HFFc6 (cell line): ENCODE results near the gene CDH23. TPM values are rescaled to one million over a fixed set of nuclear protein-coding genes. Genes with fewer than 3 reads are reported as not detected.

Experiments
- DNase-seq: peaks from one replicate; pipeline ENCODE4 v3.0.0-alpha.2; 2018
- H3K27ac Mint-ChIP-seq: 2 replicates; pipeline ENCODE4 v1.8.0; 2020; ENCODE audit warnings: mild to moderate bottlenecking, mixed read lengths
- H3K27me3 Mint-ChIP-seq: 2 replicates; pipeline ENCODE4 v1.8.0; 2021; ENCODE audit warnings: mild to moderate bottlenecking, moderate library complexity, mixed read lengths; ENCODE audit not compliant: insufficient read depth
- H3K36me3 Mint-ChIP-seq: 2 replicates; pipeline ENCODE4 v1.8.0; 2021; ENCODE audit warnings: low read depth, mixed read lengths
- H3K4me1 Mint-ChIP-seq: 2 replicates; pipeline ENCODE4 v1.8.0; 2020; ENCODE audit warnings: low read depth, mixed read lengths
- H3K4me3 Mint-ChIP-seq: 2 replicates; pipeline ENCODE4 v1.8.0; 2020; ENCODE audit warnings: mild to moderate bottlenecking, moderate library complexity, mixed read lengths
- H3K9me3 Mint-ChIP-seq: 2 replicates; pipeline ENCODE4 v1.8.0; 2020; ENCODE audit warnings: mild to moderate bottlenecking, mixed read lengths
- total RNA-seq, 6 experiments: library from RNA; stranded (reverse); fragmentation: NEBNext Ultra II Directional; extraction: Animal tissue kit (Norgen Biotek cat#: 25700); gene quantifications; 2 replicates in 1 of 6; 3 replicates in 5 of 6; pipeline ENCODE4 v1.2.3, GENCODE V29; 2021
- TF ChIP-seq, protein P1 (sequence below): fragments of 200-600 bp; sonication (generic); IDR thresholded peaks from 2 replicates; pipeline ENCODE4 v1.5.0; 2021; ENCODE audit warnings: antibody characterized with exemption, mild to moderate bottlenecking

Gene CDH23
- total RNA-seq, 6 experiments from 2014 or later: 0.02 to 0.11 (median 0.04) TPM; not detected in 2

DNA sequence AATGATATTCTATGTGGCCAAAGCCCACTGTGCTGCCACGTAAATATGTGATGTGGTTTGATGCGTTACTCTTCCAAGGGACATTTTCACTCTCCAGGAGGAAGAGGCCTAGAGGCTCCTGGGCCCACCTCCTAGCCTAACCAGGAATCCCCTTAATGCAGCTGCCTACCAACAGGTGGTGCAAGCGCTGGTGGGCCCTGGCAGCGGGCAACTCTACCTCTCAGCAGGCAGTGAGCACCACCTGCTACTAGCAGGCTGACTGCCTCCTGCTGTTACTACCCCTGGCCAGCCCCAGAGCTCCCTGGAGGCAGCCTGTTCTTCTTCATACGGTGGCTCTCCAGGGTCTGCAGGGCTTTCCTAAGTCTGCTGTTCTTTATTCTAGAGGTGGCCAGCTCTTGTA lies 62.8 kb downstream of the CDH23 start:
- no peak for DNase-seq
- no peak overlapping the region for H3K4me3 Mint-ChIP-seq
- peaks cover 37% of the 10 kb centered on the region for H3K27me3 Mint-ChIP-seq
- H3K4me1 Mint-ChIP-seq: no peaks in the 10 kb centered on the region
- no peak overlapping the region for H3K27ac Mint-ChIP-seq
- H3K9me3 Mint-ChIP-seq: no peaks in the 10 kb centered on the region
- no peaks in the 10 kb centered on the region for H3K36me3 Mint-ChIP-seq
- TF ChIP-seq, protein P1, sequence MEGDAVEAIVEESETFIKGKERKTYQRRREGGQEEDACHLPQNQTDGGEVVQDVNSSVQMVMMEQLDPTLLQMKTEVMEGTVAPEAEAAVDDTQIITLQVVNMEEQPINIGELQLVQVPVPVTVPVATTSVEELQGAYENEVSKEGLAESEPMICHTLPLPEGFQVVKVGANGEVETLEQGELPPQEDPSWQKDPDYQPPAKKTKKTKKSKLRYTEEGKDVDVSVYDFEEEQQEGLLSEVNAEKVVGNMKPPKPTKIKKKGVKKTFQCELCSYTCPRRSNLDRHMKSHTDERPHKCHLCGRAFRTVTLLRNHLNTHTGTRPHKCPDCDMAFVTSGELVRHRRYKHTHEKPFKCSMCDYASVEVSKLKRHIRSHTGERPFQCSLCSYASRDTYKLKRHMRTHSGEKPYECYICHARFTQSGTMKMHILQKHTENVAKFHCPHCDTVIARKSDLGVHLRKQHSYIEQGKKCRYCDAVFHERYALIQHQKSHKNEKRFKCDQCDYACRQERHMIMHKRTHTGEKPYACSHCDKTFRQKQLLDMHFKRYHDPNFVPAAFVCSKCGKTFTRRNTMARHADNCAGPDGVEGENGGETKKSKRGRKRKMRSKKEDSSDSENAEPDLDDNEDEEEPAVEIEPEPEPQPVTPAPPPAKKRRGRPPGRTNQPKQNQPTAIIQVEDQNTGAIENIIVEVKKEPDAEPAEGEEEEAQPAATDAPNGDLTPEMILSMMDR: no peak

DNA sequence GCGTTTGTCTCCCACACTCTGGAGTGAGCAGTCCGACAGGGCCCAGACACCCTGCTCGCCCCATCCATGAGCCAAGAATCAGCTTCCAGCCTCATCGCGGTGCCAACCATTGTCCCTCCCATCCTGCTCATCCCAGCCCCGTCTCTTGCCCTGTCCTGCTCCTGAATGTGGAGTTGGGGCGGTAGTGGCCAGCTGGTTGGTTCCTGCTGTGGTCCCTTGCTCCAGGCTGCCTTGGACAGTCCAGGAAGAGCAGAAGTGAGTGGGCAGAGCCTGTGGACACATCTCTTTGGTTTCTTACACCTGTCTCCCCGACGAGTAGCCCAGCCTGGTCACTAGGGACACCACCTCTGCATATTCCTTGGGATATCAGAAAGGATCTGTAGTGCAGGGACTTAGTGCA lies 63.9 kb downstream of the CDH23 start:
- TF ChIP-seq, protein P1: no peak
- no peaks in the 10 kb centered on the region for H3K9me3 Mint-ChIP-seq
- no peaks in the 10 kb centered on the region for H3K36me3 Mint-ChIP-seq
- no peaks in the 10 kb centered on the region for H3K4me1 Mint-ChIP-seq
- H3K4me3 Mint-ChIP-seq: no peak overlapping the region
- peaks cover 37% of the 10 kb centered on the region for H3K27me3 Mint-ChIP-seq
- H3K27ac Mint-ChIP-seq: no peak overlapping the region
- no peak for DNase-seq

DNA sequence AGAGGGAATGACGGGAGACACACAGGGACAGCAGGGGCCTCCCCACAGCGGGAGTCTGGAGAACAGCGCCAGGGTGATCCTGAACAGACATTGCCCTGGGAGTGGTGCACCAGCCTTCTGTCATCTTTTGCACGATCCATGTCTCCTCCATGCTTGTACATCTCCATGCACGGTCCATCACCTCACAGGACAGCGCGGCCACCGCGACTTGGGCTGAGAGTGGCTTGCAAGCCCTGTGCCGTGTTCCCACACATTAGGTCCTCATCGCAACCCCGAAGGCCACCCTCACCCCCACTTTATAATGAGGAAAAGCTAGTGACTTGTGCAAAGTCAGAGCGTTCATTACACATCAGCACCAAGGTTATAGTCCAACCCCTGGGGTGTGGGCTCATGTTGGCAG lies 64.7 kb downstream of the CDH23 start:
- TF ChIP-seq, protein P1: no peak
- no peak overlapping the region for H3K27ac Mint-ChIP-seq

DNA sequence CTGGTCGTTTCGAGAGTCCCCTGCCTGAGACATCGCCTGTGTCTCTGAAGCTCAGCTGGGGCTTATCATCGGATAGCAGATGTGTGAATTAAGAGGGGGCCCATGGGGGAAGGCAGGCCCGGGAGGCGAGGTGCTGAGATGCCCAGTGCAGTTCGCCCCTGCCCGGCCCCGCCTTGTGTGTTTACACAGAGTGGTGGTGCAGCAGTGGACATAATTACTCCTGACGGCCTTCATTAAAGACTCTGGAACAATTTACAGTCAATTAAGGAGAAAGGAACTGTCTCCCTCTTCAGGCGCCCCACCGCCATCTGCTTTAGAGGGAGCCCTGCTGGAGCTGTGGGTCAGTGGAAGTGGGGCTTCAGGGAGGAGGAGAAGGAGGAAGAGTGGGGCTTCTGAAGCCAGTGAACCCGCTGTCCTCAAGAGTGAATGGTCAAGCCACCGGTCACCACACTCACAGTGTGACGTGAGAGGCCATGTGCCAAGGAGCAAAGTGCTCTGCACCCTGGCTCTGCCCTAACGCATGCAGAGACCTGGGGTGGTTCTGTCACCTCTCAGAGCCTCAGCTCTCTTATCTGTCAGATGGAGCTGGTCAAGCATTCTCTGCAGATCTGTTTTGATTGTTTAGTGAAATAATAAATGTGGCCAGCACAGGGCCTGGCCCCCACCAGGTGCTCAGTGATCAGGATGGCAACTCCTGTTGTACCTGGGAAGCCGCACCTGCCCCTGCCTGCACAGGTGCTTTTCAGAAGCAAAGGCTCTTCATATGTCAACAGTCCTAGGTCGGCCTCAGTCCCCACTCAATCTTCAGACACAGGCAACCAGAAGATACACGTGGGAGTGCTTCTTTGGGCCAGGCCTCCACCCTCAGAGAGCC lies 65.6 kb downstream of the CDH23 start:
- Mint-ChIP-seq H3K36me3 (no peaks in the 10 kb centered on the region), H3K4me3 (no peak overlapping the region), H3K9me3 (no peaks in the 10 kb centered on the region), H3K4me1 (no peaks in the 10 kb centered on the region), H3K27ac (no peak overlapping the region), H3K27me3 (peaks cover 36% of the 10 kb centered on the region)
- no peak for DNase-seq
- TF ChIP-seq, protein P1: no peak

More for the DNA sequence above, 64.7 kb downstream of the CDH23 start:
- no peak overlapping the region for H3K4me3 Mint-ChIP-seq
- H3K9me3 Mint-ChIP-seq: no peaks in the 10 kb centered on the region
- no peaks in the 10 kb centered on the region for H3K4me1 Mint-ChIP-seq
- DNase-seq: no peak
- no peaks in the 10 kb centered on the region for H3K36me3 Mint-ChIP-seq
- H3K27me3 Mint-ChIP-seq: peaks cover 36% of the 10 kb centered on the region

DNA sequence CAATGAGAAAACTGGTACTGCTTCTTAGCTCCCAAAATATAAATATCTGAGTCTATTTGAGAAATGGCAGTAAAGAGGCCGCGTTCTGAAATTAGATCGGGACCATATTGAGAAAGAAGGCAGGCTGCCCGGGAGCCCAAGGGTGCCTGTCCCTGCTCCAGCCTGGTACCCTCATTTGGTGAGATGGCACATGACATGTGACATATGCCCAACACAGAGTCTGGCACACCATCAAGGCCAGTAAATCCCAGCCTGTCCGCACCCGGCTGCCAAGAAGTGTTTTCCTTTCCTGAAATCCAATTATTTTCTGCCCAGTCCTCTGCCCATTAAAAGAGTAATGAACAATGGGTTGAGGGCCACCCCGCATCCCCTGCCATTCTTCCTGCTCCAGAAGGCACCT lies 66.4 kb downstream of the CDH23 start:
- peaks cover 30% of the 10 kb centered on the region for H3K27me3 Mint-ChIP-seq
- H3K36me3 Mint-ChIP-seq: no peaks in the 10 kb centered on the region
- H3K4me1 Mint-ChIP-seq: no peaks in the 10 kb centered on the region
- no peak for DNase-seq
- TF ChIP-seq, protein P1: no peak
- no peak overlapping the region for H3K27ac Mint-ChIP-seq
- H3K9me3 Mint-ChIP-seq: no peaks in the 10 kb centered on the region
- H3K4me3 Mint-ChIP-seq: no peak overlapping the region
